A549 (cell line): ENCODE data around the gene PAGE1. TPM values are rescaled to one million over a fixed set of nuclear protein-coding genes. Genes with fewer than 3 reads are reported as not detected.

ENCODE experiments used
- ATAC-seq, 2 experiments: fragments of 200-7000 bp in 1 of 2; fragments of >200 bp in 1 of 2; cut with Nextera tagmentation in 1 of 2; cut with Tn5 transposase in 1 of 2; 3 replicates each; pipeline versions ENCODE4 v1.8.0 to v1.9.1; 2018 to 2020; ENCODE audit warnings: mild to moderate bottlenecking in 1 of 2, moderate library complexity in 1 of 2
- CTCF ChIA-PET: fragments of 300-600 bp; sonication (Branson Sonifier 250); formaldehyde crosslinking; extraction: SDS; loops from one replicate; lab custom pipeline; 2021; ENCODE audit warnings: antibody characterized with exemption, inconsistent platforms; lab: Yijun Ruan, JAX
- POLR2A ChIA-PET: fragments of 350-600 bp; formaldehyde crosslinking; extraction: SDS; loops from one replicate; lab custom pipeline; 2021; ENCODE audit warnings: antibody characterized with exemption, inconsistent platforms; lab: Yijun Ruan, JAX
- DNase-seq, 2 experiments: peaks; one replicate each; pipeline versions ENCODE4 v3.0.0 to v3.0.0-alpha.2; 2011 to 2016; ENCODE audit warnings: low read depth in 1 of 2, low spot score in 1 of 2
- FAIRE-seq: peaks from 2 replicates; lab custom pipeline; 2011; peaks lifted over from hg19 to GRCh38; lab: Jason Lieb, UNC
- H3K27ac ChIP-seq, 2 experiments: fragments of >200 bp; sonication (Bioruptor Twin); formaldehyde crosslinking; 3 replicates each; pipeline ENCODE4 v1.5.1; 2016 to 2017
- H3K4me1 ChIP-seq: fragments of >200 bp; sonication (Bioruptor Twin); formaldehyde crosslinking; 3 replicates; pipeline ENCODE4 v1.6.1; 2016
- H3K4me2 ChIP-seq: fragments of >200 bp; sonication (Bioruptor Twin); formaldehyde crosslinking; 3 replicates; pipeline ENCODE4 v1.6.1; 2016
- H3K4me3 ChIP-seq: fragments of >200 bp; sonication (Bioruptor Twin); formaldehyde crosslinking; 3 replicates; pipeline ENCODE4 v1.5.1; 2016
- H3K9me3 ChIP-seq: fragments of >200 bp; sonication (Bioruptor Twin); formaldehyde crosslinking; 3 replicates; pipeline ENCODE4 v1.6.1; 2016
- CHD2 ChIP-seq: fragments of 150-350 bp; IDR thresholded peaks from 2 replicates; pipeline ENCODE4 v1.6.1; 2014; ENCODE audit warnings: low read length; ENCODE audit not compliant: partially characterized antibody
- CHD4 ChIP-seq: fragments of 200-600 bp; sonication (generic); IDR thresholded peaks from 2 replicates; pipeline ENCODE4 v1.6.1; 2016; ENCODE audit warnings: antibody characterized with exemption, mild to moderate bottlenecking, borderline replicate concordance
- EHMT2 ChIP-seq: fragments of 200-600 bp; sonication (generic); IDR thresholded peaks from 2 replicates; pipeline ENCODE4 v1.6.1; 2016; ENCODE audit warnings: antibody characterized with exemption, low read depth, mild to moderate bottlenecking, moderate library complexity
- EP300 ChIP-seq, 2 experiments: fragments of >200 bp; sonication (Bioruptor Twin); formaldehyde crosslinking; IDR thresholded peaks; 2 replicates in 1 of 2; 3 replicates in 1 of 2; pipeline ENCODE4 v1.6.1; 2016 to 2017
- ESRRA ChIP-seq: fragments of 150-350 bp; IDR thresholded peaks from 2 replicates; pipeline ENCODE4 v1.6.1; 2014; ENCODE audit warnings: mild to moderate bottlenecking, low read length, borderline replicate concordance
- FOXS1 ChIP-seq: fragments of 250-450 bp; sonication (Bioruptor Pico); IDR thresholded peaks from 2 replicates; pipeline ENCODE4 v1.5.0; 2020; ENCODE audit warnings: mild to moderate bottlenecking, moderate library complexity
- GATA3 ChIP-seq: IDR thresholded peaks from 2 replicates; pipeline ENCODE4 v1.6.1; 2012; ENCODE audit warnings: borderline replicate concordance
- HEYL ChIP-seq: fragments of 250-450 bp; sonication (Bioruptor Pico); IDR thresholded peaks from 2 replicates; pipeline ENCODE4 v1.8.0; 2021; ENCODE audit warnings: mild to moderate bottlenecking, moderate library complexity
- HOXA7 ChIP-seq: fragments of 250-450 bp; sonication (Bioruptor Pico); IDR thresholded peaks from 2 replicates; pipeline ENCODE4 v1.5.0; 2020; ENCODE audit warnings: mild to moderate bottlenecking, moderate library complexity
- JUN ChIP-seq, 2 experiments: fragments of >200 bp; sonication (Bioruptor Twin); formaldehyde crosslinking; IDR thresholded peaks; 2 replicates in 1 of 2; 3 replicates in 1 of 2; pipeline ENCODE4 v1.6.1; 2016 to 2017
- NFE2L2 ChIP-seq: fragments of 150-350 bp; conservative IDR thresholded peaks from 2 replicates; pipeline ENCODE4 v1.6.1; 2014; ENCODE audit warnings: low read length
- PHF8 ChIP-seq: fragments of 200-600 bp; sonication (generic); IDR thresholded peaks from 2 replicates; pipeline ENCODE4 v1.6.1; 2016; ENCODE audit warnings: low read depth, mild to moderate bottlenecking, antibody characterized with exemption, moderate library complexity, borderline replicate concordance
- POLR2AphosphoS2 ChIP-seq: conservative IDR thresholded peaks from 2 replicates; pipeline ENCODE4 v1.6.1; 2012; ENCODE audit warnings: low read length, improper control_type of control experiment, inconsistent platforms
- RAD21 ChIP-seq, 2 experiments: fragments of >200 bp in 1 of 2; sonication (Bioruptor Twin) in 1 of 2; formaldehyde crosslinking in 1 of 2; IDR thresholded peaks in 1 of 2; conservative IDR thresholded peaks in 1 of 2; 2 replicates in 1 of 2; 3 replicates in 1 of 2; pipeline ENCODE4 v1.6.1; 2012 to 2018; ENCODE audit warnings: inconsistent platforms in 1 of 2
- RARB ChIP-seq: fragments of 250-450 bp; sonication (Bioruptor Pico); IDR thresholded peaks from 2 replicates; pipeline ENCODE4 v1.8.0; 2021; ENCODE audit warnings: mild to moderate bottlenecking, moderate library complexity
- RCOR1 ChIP-seq: fragments of 150-350 bp; IDR thresholded peaks from 2 replicates; pipeline ENCODE4 v1.6.1; 2014; ENCODE audit warnings: antibody characterized with exemption, low read length, low read depth
- RFX5 ChIP-seq: fragments of 450-650 bp; IDR thresholded peaks from 2 replicates; pipeline ENCODE4 v1.7.1; 2014; ENCODE audit warnings: antibody characterized with exemption, mild to moderate bottlenecking, moderate library complexity
- RNF2 ChIP-seq: fragments of 200-600 bp; sonication (generic); IDR thresholded peaks from 2 replicates; pipeline ENCODE4 v1.6.1; 2016; ENCODE audit warnings: low read depth, mild to moderate bottlenecking, antibody characterized with exemption, moderate library complexity, borderline replicate concordance
- TP53 ChIP-seq: fragments of 250-450 bp; sonication (Bioruptor Pico); IDR thresholded peaks from 2 replicates; pipeline ENCODE4 v1.5.0; 2021; ENCODE audit warnings: mild to moderate bottlenecking, moderate library complexity
- WGBS: methylation state at CpG from one replicate; pipeline ENCODE4 v1.1.6; 2017; ENCODE audit errors: missing lambda C conversion rate; 5-methylcytosine and 5-hydroxymethylcytosine counted together
- polyA plus RNA-seq, 4 experiments: library from polyadenylated mRNA; depleted of rRNA in 3 of 4; stranded (reverse); fragments of >200 nt; fragmentation: RNase III in 1 of 4; extraction: RNeasy Plus Mini Kit Qiagen cat#74134 plus additional on column Dnase treatment in 1 of 4; gene quantifications; 2 replicates in 3 of 4; 3 replicates in 1 of 4; pipeline ENCODE4 v1.2.3, GENCODE V29; 2011 to 2017
- TF ChIP-seq, protein P1 (sequence below): fragments of 250-450 bp; sonication (Bioruptor Pico); IDR thresholded peaks from 2 replicates; pipeline ENCODE4 v1.5.0; 2021; ENCODE audit warnings: mild to moderate bottlenecking, moderate library complexity, borderline replicate concordance
- TF ChIP-seq, protein P2 (sequence below): fragments of >200 bp; sonication (Bioruptor Twin); formaldehyde crosslinking; IDR thresholded peaks from 2 replicates; pipeline ENCODE4 v1.6.1; 2016
- TF ChIP-seq, protein P3 (sequence below): IDR thresholded peaks from 2 replicates; pipeline ENCODE4 v1.6.1; 2012; ENCODE audit warnings: low read depth, borderline replicate concordance
- TF ChIP-seq, protein P4 (sequence below): fragments of >200 bp; sonication (Bioruptor Twin); formaldehyde crosslinking; IDR thresholded peaks from 3 replicates; pipeline ENCODE4 v1.6.1; 2016
- TF ChIP-seq, protein P5 (sequence below): fragments of 250-450 bp; sonication (Bioruptor Pico); IDR thresholded peaks from 2 replicates; pipeline ENCODE4 v1.5.0; 2020; ENCODE audit warnings: low read depth, mild to moderate bottlenecking, moderate library complexity
- TF ChIP-seq, protein P6 (sequence below): fragments of 450-650 bp; IDR thresholded peaks from 2 replicates; pipeline ENCODE4 v1.6.1; 2014; ENCODE audit warnings: antibody characterized with exemption

PAGE1 gene
- polyA plus RNA-seq, 2 of the 4 experiments (the other 2 are of a cell fraction), result 0.17 TPM; not detected in 1

DNA sequence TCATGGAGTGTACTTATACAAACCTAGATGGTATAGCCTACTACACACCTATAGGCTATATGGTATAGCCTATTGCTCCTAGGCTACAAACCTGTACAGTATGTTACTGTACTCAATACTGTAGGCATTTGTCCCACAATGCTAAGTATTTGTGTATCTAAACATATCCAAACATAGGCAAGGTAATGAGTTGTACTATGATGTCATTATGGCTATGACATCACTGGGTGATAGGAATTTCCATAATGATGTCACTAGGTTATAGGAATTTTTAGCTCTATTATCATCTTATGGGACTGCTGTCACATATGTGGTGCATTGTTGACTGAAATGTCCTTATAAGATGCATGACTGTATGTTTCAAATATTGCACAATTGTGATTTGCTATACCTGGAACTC, 5.5 kb upstream of the PAGE1 start:
- Histone ChIP-seq H3K4me1 (no peaks in the 10 kb centered on the region), H3K4me2 (no peak overlapping the region), H3K9me3 (no peaks in the 10 kb centered on the region), H3K4me3 (no peak overlapping the region), H3K27ac (no peak overlapping the region)
- DNase-seq (no peak), ATAC-seq (no peak), FAIRE-seq (no peak)
- ChIA-PET POLR2A (no interaction called here), CTCF (no interaction called here)
- TF ChIP-seq HOXA7 (CRISPR knock-in tag), result no peak
- TF ChIP-seq RNF2, result no peak
- TF ChIP-seq JUN (IDR thresholded peaks at IDR 0.05), result no peak
- TF ChIP-seq, protein P1, sequence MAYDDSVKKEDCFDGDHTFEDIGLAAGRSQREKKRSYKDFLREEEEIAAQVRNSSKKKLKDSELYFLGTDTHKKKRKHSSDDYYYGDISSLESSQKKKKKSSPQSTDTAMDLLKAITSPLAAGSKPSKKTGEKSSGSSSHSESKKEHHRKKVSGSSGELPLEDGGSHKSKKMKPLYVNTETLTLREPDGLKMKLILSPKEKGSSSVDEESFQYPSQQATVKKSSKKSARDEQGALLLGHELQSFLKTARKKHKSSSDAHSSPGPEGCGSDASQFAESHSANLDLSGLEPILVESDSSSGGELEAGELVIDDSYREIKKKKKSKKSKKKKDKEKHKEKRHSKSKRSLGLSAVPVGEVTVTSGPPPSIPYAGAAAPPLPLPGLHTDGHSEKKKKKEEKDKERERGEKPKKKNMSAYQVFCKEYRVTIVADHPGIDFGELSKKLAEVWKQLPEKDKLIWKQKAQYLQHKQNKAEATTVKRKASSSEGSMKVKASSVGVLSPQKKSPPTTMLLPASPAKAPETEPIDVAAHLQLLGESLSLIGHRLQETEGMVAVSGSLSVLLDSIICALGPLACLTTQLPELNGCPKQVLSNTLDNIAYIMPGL (CRISPR knock-in tag), result no peak
- TF ChIP-seq RFX5, result no peak
- TF ChIP-seq, protein P2, sequence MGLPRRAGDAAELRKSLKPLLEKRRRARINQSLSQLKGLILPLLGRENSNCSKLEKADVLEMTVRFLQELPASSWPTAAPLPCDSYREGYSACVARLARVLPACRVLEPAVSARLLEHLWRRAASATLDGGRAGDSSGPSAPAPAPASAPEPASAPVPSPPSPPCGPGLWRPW, result no peak
- TF ChIP-seq, protein P3, sequence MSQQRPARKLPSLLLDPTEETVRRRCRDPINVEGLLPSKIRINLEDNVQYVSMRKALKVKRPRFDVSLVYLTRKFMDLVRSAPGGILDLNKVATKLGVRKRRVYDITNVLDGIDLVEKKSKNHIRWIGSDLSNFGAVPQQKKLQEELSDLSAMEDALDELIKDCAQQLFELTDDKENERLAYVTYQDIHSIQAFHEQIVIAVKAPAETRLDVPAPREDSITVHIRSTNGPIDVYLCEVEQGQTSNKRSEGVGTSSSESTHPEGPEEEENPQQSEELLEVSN, result no peak
- TF ChIP-seq PHF8, result no peak
- TF ChIP-seq CHD2, result no peak
- no peak for TF ChIP-seq ESRRA
- no peak for TF ChIP-seq EHMT2
- no peak for TF ChIP-seq RCOR1
- no peak for TF ChIP-seq HEYL (CRISPR knock-in tag)

DNA sequence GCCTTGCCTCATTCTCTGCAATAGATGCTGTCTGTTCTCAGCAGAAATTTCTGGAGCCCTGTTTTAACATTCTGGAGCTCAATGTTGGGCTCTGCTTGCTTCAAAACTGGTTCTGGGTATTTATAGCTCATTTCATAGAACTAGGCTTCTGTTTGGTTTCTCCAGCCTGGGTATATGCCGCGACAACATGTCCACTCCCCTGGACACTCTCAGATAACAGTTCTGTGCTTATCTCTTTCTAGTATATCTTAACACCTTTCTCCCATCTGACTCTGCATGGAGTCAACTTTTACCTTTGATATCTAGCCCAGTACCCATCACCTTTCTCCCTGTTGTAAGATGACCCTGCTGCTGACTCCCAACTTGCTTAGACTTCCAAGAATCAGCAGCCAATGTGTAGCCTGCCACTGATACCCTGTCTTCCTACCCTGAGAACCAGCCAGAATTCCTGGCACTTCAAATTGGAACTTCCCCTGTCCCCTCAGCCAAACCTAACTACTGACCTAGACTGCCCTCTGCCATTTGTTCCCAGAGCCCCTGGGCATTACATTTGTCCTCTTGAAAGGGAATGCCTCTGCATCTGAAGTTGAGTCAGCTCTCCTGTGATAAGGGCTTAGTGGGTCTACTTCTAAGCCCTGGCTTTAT, 20.6 kb downstream of the PAGE1 start:
- H3K27ac ChIP-seq, result no peak overlapping the region
- FAIRE-seq (no peak), DNase-seq (no peak), ATAC-seq (no peak)
- no peak overlapping the region for H3K4me2 ChIP-seq
- TF ChIP-seq RARB (CRISPR knock-in tag) (no peak), EHMT2 (no peak), ESRRA (no peak), EP300 (IDR thresholded peaks at IDR 0.05) (no peak), NFE2L2 (no peak), FOXS1 (no peak), CHD4 (no peak), RAD21 (conservative IDR thresholded peaks at IDR 0.05 in 1 of 2, IDR thresholded peaks at IDR 0.05 in 1 of 2) (no peak), POLR2AphosphoS2 (no peak), TP53 (CRISPR knock-in tag) (no peak), GATA3 (no peak)
- TF ChIP-seq, protein P1 (CRISPR knock-in tag), result no peak
- TF ChIP-seq, protein P4, sequence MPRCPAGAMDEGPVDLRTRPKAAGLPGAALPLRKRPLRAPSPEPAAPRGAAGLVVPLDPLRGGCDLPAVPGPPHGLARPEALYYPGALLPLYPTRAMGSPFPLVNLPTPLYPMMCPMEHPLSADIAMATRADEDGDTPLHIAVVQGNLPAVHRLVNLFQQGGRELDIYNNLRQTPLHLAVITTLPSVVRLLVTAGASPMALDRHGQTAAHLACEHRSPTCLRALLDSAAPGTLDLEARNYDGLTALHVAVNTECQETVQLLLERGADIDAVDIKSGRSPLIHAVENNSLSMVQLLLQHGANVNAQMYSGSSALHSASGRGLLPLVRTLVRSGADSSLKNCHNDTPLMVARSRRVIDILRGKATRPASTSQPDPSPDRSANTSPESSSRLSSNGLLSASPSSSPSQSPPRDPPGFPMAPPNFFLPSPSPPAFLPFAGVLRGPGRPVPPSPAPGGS, result no peak
- TF ChIP-seq, protein P5, sequence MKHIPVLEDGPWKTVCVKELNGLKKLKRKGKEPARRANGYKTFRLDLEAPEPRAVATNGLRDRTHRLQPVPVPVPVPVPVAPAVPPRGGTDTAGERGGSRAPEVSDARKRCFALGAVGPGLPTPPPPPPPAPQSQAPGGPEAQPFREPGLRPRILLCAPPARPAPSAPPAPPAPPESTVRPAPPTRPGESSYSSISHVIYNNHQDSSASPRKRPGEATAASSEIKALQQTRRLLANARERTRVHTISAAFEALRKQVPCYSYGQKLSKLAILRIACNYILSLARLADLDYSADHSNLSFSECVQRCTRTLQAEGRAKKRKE (CRISPR knock-in tag), result no peak
- TF ChIP-seq, protein P6, sequence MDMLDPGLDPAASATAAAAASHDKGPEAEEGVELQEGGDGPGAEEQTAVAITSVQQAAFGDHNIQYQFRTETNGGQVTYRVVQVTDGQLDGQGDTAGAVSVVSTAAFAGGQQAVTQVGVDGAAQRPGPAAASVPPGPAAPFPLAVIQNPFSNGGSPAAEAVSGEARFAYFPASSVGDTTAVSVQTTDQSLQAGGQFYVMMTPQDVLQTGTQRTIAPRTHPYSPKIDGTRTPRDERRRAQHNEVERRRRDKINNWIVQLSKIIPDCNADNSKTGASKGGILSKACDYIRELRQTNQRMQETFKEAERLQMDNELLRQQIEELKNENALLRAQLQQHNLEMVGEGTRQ, result no peak
- no peaks in the 10 kb centered on the region for H3K9me3 ChIP-seq
- CTCF ChIA-PET, result no interaction called here
- H3K4me3 ChIP-seq, result no peak overlapping the region
- POLR2A ChIA-PET, result no interaction called here
- no peaks in the 10 kb centered on the region for H3K4me1 ChIP-seq
- 66% methylated on average over 2 of the region's 2 CpGs for WGBS
